Endothelial cell of umbilical vein (primary cell): ENCODE measurements around the gene PDCD11. TPM values are rescaled to one million over a fixed set of nuclear protein-coding genes. Genes with fewer than 3 reads are reported as not detected.

Source experiments
- BruUV-seq: library from RNA; stranded (reverse); fragments of 400-500 nt; replicated peaks from 2 replicates; lab custom pipeline; 2021; lab: Mats Ljungman, UMichigan
- CTCF ChIA-PET: fragments of 300-600, 350-600 bp; sonication (Branson Sonifier 250); formaldehyde crosslinking; loops from one replicate; lab custom pipeline; 2021; ENCODE audit warnings: antibody characterized with exemption, inconsistent platforms; lab: Charles Lee
- POLR2A ChIA-PET: fragments of 300-600, 350-600 bp; sonication (Branson Sonifier 250); formaldehyde crosslinking; loops from one replicate; lab custom pipeline; 2021; ENCODE audit warnings: antibody characterized with exemption, inconsistent platforms; lab: Charles Lee
- DNase-seq: peaks from one replicate; pipeline ENCODE4 v3.0.0-alpha.2; 2011; ENCODE audit warnings: low read depth, low spot score
- FAIRE-seq: peaks from 2 replicates; lab custom pipeline; 2011; peaks lifted over from hg19 to GRCh38; lab: Jason Lieb, UNC
- H2AFZ ChIP-seq: 2 replicates; pipeline ENCODE4 v1.6.0; 2012; ENCODE audit warnings: low read depth, low read length, control low read depth, inconsistent platforms
- H3K27ac ChIP-seq: 2 replicates; pipeline ENCODE4 v1.5.1; 2011; ENCODE audit warnings: low read depth, mild to moderate bottlenecking, control low read depth, low read length, moderate library complexity; ENCODE audit not compliant: insufficient read depth
- H3K27me3 ChIP-seq, 2 experiments: 2 replicates each; pipeline versions ENCODE4 v1.6.0 to v1.6.1; 2011; ENCODE audit warnings: low read length in 2 of 2, mixed read lengths in 1 of 2; ENCODE audit not compliant: control insufficient read depth in 2 of 2, insufficient read depth in 2 of 2
- H3K36me3 ChIP-seq, 2 experiments: 2 replicates in 1 of 2; 3 replicates in 1 of 2; pipeline ENCODE4 v1.5.1; 2011; ENCODE audit warnings: low read length in 2 of 2, mild to moderate bottlenecking in 1 of 2, moderate library complexity in 1 of 2; ENCODE audit not compliant: control insufficient read depth in 2 of 2, insufficient read depth in 2 of 2; ENCODE audit errors: extremely low read depth in 1 of 2
- H3K4me1 ChIP-seq: 3 replicates; pipeline ENCODE4 v1.5.1; 2011; ENCODE audit warnings: mild to moderate bottlenecking, low read length; ENCODE audit not compliant: control insufficient read depth, insufficient read depth; ENCODE audit errors: extremely low read depth
- H3K4me2 ChIP-seq: 2 replicates; pipeline ENCODE4 v1.6.1; 2011; ENCODE audit warnings: low read length, control low read depth, mixed read lengths; ENCODE audit not compliant: insufficient read depth
- H3K4me3 ChIP-seq, 3 experiments: fragments of 200-600 bp in 1 of 3; sonication (generic), shearing (Covaris generic) in 1 of 3; replicated peaks in 1 of 3; 2 replicates each; pipeline ENCODE4 v1.5.1; 2011 to 2016; ENCODE audit warnings: control low read depth in 3 of 3, low read length in 3 of 3, mild to moderate bottlenecking in 2 of 3, inconsistent platforms in 1 of 3, low read depth in 1 of 3, moderate library complexity in 1 of 3; ENCODE audit not compliant: insufficient read depth in 1 of 3
- H3K79me2 ChIP-seq: 2 replicates; pipeline ENCODE4 v1.6.0; 2012; ENCODE audit warnings: low read length, inconsistent platforms; ENCODE audit not compliant: control insufficient read depth, insufficient read depth
- H3K9ac ChIP-seq: replicated peaks from 2 replicates; pipeline ENCODE3; 2011; ENCODE audit warnings: low read length, control low read depth; ENCODE audit not compliant: insufficient read depth; ENCODE audit errors: extremely low read depth
- H3K9me1 ChIP-seq: replicated peaks from 3 replicates; pipeline ENCODE4 v1.6.0; 2011; ENCODE audit warnings: mild to moderate bottlenecking, low read length; ENCODE audit not compliant: control insufficient read depth, insufficient read depth; ENCODE audit errors: extremely low read depth
- H3K9me3 ChIP-seq: replicated peaks from 2 replicates; pipeline ENCODE4 v1.5.1; 2012; ENCODE audit warnings: low read length, inconsistent platforms; ENCODE audit not compliant: control insufficient read depth, insufficient read depth
- H4K20me1 ChIP-seq: replicated peaks from 2 replicates; pipeline ENCODE3; 2011; ENCODE audit warnings: mild to moderate bottlenecking, low read length; ENCODE audit not compliant: control insufficient read depth, insufficient read depth; ENCODE audit errors: extremely low read depth
- CTCF ChIP-seq, 2 donors: IDR thresholded peaks; 1 replicate in 1 of 2; 2 replicates in 1 of 2; pipeline ENCODE4 v1.5.1; 2011; ENCODE audit warnings: low read length in 2 of 2, mild to moderate bottlenecking in 2 of 2, moderate library complexity in 2 of 2, control low read depth in 1 of 2, inconsistent platforms in 1 of 2, low read depth in 1 of 2; ENCODE audit not compliant: insufficient read depth in 1 of 2; ENCODE audit errors: extremely low read depth in 1 of 2
- EZH2 ChIP-seq: IDR thresholded peaks from 2 replicates; pipeline ENCODE4 v1.6.1; 2012; ENCODE audit warnings: borderline replicate concordance, low read depth, mild to moderate bottlenecking, moderate library complexity, low read length, inconsistent platforms; ENCODE audit not compliant: severe bottlenecking
- FOS ChIP-seq: IDR thresholded peaks from 2 replicates; pipeline ENCODE4 v1.6.1; 2011; ENCODE audit warnings: mild to moderate bottlenecking, low read length, moderate library complexity, borderline replicate concordance; ENCODE audit not compliant: insufficient read depth
- JUN ChIP-seq: IDR thresholded peaks from 2 replicates; pipeline ENCODE4 v1.6.1; 2011; ENCODE audit warnings: borderline replicate concordance, low read depth; ENCODE audit not compliant: insufficient read length, insufficient read depth
- MYC ChIP-seq: IDR thresholded peaks from one replicate; pipeline ENCODE4 v1.6.1; 2011; ENCODE audit warnings: mild to moderate bottlenecking, low read depth, low read length
- POLR2A ChIP-seq: IDR thresholded peaks from 2 replicates; pipeline ENCODE4 v1.6.1; 2012; ENCODE audit warnings: low read depth, mild to moderate bottlenecking, control low read depth, low read length
- POLR2AphosphoS5 ChIP-seq: IDR thresholded peaks from 2 replicates; pipeline ENCODE4 v1.6.1; 2012; ENCODE audit warnings: low read depth, mild to moderate bottlenecking, control low read depth, low read length, moderate library complexity; ENCODE audit not compliant: insufficient read depth
- dilution Hi-C: fragments of 300-500 bp; cut with MboI; formaldehyde crosslinking; loops from one replicate; pipeline ENCODE4 v1.15.0; 2019; ENCODE audit warnings: low sequenced_read_pairs; ENCODE audit not compliant: extremely low pct_ligation_motif_present
- intact Hi-C: fragments of 100-400 bp; cut with micrococcal nuclease; formaldehyde crosslinking; loops from one replicate; pipeline ENCODE4 v1.10.0; 2022
- polyA plus RNA-seq, 4 experiments: library from polyadenylated mRNA; depleted of rRNA in 3 of 4; stranded (reverse) in 3 of 4; unstranded in 1 of 4; fragments of >200 nt; gene quantifications; 2 replicates each; pipeline versions ENCODE4 v1.2.1 to v1.2.3, GENCODE V29; 2011 to 2012; ENCODE audit warnings: missing spikeins in 1 of 4
- total RNA-seq: library from RNA; stranded (reverse); gene quantifications from 2 replicates; pipeline ENCODE4 v1.2.3, GENCODE V29; 2021

Gene PDCD11
- total and polyA plus RNA-seq, 2 donors (not counting 3 experiments of a cell fraction or from before 2014, with no cell fraction given) = 12.6 to 52.7 TPM

GRCh38 chr10:103476046-103476768 lies 79.8 kb downstream of the PDCD11 start:
- H3K4me2 ChIP-seq = no peak overlapping the region
- no peaks in the 10 kb centered on the region for H4K20me1 ChIP-seq
- no TSS peak for BruUV-seq
- no peaks in the 10 kb centered on the region for H3K79me2 ChIP-seq
- H3K9me1 ChIP-seq = no peaks in the 10 kb centered on the region
- H2AFZ ChIP-seq = no peak overlapping the region
- TF ChIP-seq POLR2AphosphoS5 (no peak), MYC (no peak), POLR2A (no peak), CTCF (IDR thresholded peaks at IDR 0.05; ENCODE audit: extremely low read depth in 1 of 2, insufficient read depth in 1 of 2, low read depth in 1 of 2, low read length in 2 of 2) (peak in 1 of 2 donors; percentile 13), JUN (no peak), FOS (no peak), EZH2 (no peak)
- intact Hi-C loops (no loop called here), dilution Hi-C loops (no loop called here)
- H3K9ac ChIP-seq = no peak overlapping the region
- CTCF ChIA-PET = interaction anchor here (0.8 to 2.1 kb wide), 3 partner anchors 14 to 117 kb away, joined by 4 to 9 read pairs (median 4); no protein-coding TSS in a partner anchor
- no peaks in the 10 kb centered on the region for H3K36me3 ChIP-seq
- no peak overlapping the region for H3K4me3 ChIP-seq
- POLR2A ChIA-PET = no interaction called here
- H3K27me3 ChIP-seq = no peaks in the 10 kb centered on the region
- H3K27ac ChIP-seq = no peak overlapping the region
- FAIRE-seq (no peak), DNase-seq (no peak)
- H3K9me3 ChIP-seq = no peaks in the 10 kb centered on the region
- no peaks in the 10 kb centered on the region for H3K4me1 ChIP-seq
